ENCODE data around the gene FHIP1B.

The FHIP1B gene

GRCh38 chr11:6191742-6192141 lies 42.7 kb downstream of the FHIP1B start:
- in situ Hi-C loops (cut with MboI; ENCODE audit: low sequenced_read_pairs, unreplicated experiment), result no loop called here

GRCh38 chr11:6175440-6175839 lies 59.0 kb downstream of the FHIP1B start:
- no peak for DNase-seq (ENCODE audit: low spot score)
- in situ Hi-C loops (cut with MboI; ENCODE audit: low sequenced_read_pairs, unreplicated experiment), result no loop called here

More at GRCh38 chr11:6191742-6192141, 42.7 kb downstream of the FHIP1B start:
- no peak for DNase-seq (ENCODE audit: low spot score)
- no peak for TF ChIP-seq CTCF (IDR thresholded peaks at IDR 0.05; ENCODE audit: borderline replicate concordance, control extremely low read depth, extremely low read depth, insufficient read depth, missing control alignments)

GRCh38 chr11:6170226-6170625 lies 64.2 kb downstream of the FHIP1B start, which contains the start of gene OR52B2:
Gene OR52B2, minus strand, starts transcription at chr11:6170326. Its CDS starts 0 bp downstream, at chr11:6170326.
- TF ChIP-seq CTCF (IDR thresholded peaks at IDR 0.05; ENCODE audit: borderline replicate concordance, control extremely low read depth, extremely low read depth, insufficient read depth, missing control alignments), result no peak
- in situ Hi-C loops (cut with MboI; ENCODE audit: low sequenced_read_pairs, unreplicated experiment), result no loop called here
- no peak for DNase-seq (ENCODE audit: low spot score)

More at GRCh38 chr11:6175440-6175839, 59.0 kb downstream of the FHIP1B start:
- no peak for TF ChIP-seq CTCF (IDR thresholded peaks at IDR 0.05; ENCODE audit: borderline replicate concordance, control extremely low read depth, extremely low read depth, insufficient read depth, missing control alignments)

Measured in GM13976 (cell line).